Activated T-cell treated with anti-CD3 and anti-CD28 coated beads, Interleukin-2, amount 50 U/mL, for 24 hours (primary cell): Measurements from ENCODE around the gene MROH8.
A peak's percentile ranks its signal among the peaks of the same experiment; 100 is the strongest.

Experiments
- DNase-seq: peaks from one replicate; pipeline ENCODE4 v3.0.0-alpha.2; 2020
- H3K27ac Mint-ChIP-seq: 2 replicates; pipeline ENCODE4 v1.8.0; 2020; ENCODE audit warnings: mild to moderate bottlenecking, mixed read lengths
- H3K27me3 Mint-ChIP-seq: 2 replicates; pipeline ENCODE4 v1.8.0; 2020; ENCODE audit warnings: mixed read lengths
- H3K36me3 Mint-ChIP-seq: 2 replicates; pipeline ENCODE4 v1.8.0; 2020; ENCODE audit warnings: low read depth, mixed read lengths
- H3K4me1 Mint-ChIP-seq: 2 replicates; pipeline ENCODE4 v1.8.0; 2020; ENCODE audit warnings: low read depth, mixed read lengths
- H3K4me3 Mint-ChIP-seq: 2 replicates; pipeline ENCODE4 v1.8.0; 2020; ENCODE audit warnings: mild to moderate bottlenecking, moderate library complexity, mixed read lengths
- H3K9me3 Mint-ChIP-seq: 2 replicates; pipeline ENCODE4 v1.8.0; 2020; ENCODE audit warnings: mixed read lengths

Gene MROH8

DNA sequence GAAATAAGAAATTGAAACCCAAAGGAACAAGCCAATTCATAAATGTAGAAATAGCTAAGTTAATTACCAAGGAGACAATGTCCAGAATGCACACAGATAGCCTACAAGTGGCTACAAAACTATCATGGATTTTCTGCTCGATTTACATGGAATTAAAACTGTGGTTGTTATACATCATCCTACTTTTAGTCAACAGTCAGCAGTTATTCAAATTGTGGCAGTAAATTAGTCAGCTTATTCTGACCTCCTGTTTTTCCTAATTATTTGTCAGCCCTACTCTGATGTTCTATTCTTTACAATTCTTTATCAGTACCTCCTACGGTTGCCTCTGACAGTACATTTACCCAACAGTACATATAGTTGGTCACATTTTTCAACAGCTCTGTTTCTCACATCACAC is 113.2 kb downstream of the MROH8 start:
- Mint-ChIP-seq H3K27me3 (no peaks in the 10 kb centered on the region), H3K27ac (peak overlapping the region; percentile 33), H3K36me3 (peaks cover 75% of the 10 kb centered on the region), H3K4me3 (no peak overlapping the region), H3K9me3 (no peaks in the 10 kb centered on the region), H3K4me1 (peaks cover 13% of the 10 kb centered on the region)
- DNase-seq, result no peak

DNA sequence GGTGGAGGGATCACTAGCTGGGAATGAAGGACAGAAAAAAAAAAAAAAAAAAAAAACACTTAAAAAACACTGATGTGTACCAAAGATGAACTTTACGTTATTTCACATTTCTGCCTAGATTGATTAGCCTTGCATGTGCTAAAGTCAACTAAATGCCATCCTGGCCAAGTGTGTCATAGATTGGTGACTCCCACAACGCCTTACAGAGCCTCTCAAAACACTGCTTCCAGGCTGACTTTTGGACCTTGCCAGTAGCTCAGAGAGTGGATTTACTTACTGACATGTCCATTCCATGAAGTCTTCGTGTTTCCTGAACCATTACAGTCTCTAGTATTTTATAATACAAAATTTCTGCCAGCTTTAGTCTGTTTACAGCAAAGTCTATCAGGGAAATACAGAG is 124.1 kb downstream of the MROH8 start:
- no peak for DNase-seq
- Mint-ChIP-seq H3K27me3 (no peaks in the 10 kb centered on the region), H3K4me1 (no peaks in the 10 kb centered on the region), H3K36me3 (peaks cover 91% of the 10 kb centered on the region), H3K27ac (peak overlapping the region; percentile 29), H3K4me3 (no peak overlapping the region), H3K9me3 (no peaks in the 10 kb centered on the region)

DNA sequence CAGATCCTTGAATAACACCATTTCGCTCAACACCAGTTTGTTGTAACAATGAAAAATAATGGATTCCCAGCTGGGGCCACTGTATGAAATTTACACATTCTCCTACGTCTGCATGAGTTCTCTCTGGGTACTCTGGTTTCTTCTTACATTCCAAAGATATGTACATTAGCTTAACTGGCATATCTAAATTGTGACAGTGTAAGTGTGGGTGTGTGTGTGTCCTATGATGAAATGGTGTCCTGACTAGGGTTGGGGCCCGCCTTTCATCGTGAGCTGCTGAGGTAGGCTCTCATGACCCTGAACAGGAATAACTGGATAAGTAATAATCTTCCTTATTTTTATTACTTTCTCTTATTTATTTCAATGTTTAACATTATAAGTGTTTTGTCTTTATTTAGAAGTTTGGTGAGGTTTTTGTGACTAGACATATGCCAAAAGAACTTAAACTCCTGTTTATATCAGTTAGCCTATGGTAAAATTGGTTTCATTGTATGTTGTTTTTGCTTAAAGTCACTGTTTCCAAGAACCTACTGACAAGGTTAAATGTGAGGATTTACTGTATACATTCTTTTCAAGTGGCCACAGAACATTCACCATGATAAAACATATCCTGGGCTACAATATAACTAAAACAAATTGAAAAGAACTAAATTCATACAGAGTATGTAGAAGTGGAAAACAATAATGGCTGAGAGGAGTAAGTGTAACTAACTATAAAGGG is 126.0 kb downstream of the MROH8 start:
- Mint-ChIP-seq H3K36me3 (peaks cover 93% of the 10 kb centered on the region), H3K27ac (no peak overlapping the region), H3K9me3 (no peaks in the 10 kb centered on the region), H3K27me3 (no peaks in the 10 kb centered on the region), H3K4me1 (no peaks in the 10 kb centered on the region), H3K4me3 (no peak overlapping the region)
- DNase-seq, result no peak
